Neural cell (in vitro differentiated cells): ENCODE results near the gene SCN2A.

Experiments used
- CTCF ChIP-seq: fragments of 450-650 bp; IDR thresholded peaks from 2 replicates; pipeline ENCODE4 v1.5.1; 2014; ENCODE audit warnings: antibody characterized with exemption, mild to moderate bottlenecking, moderate library complexity; ENCODE audit not compliant: poor library complexity, severe bottlenecking
- EP300 ChIP-seq: fragments of 450-650 bp; conservative IDR thresholded peaks from 2 replicates; pipeline ENCODE4 v1.6.1; 2014; ENCODE audit warnings: antibody characterized with exemption, mild to moderate bottlenecking, moderate library complexity; ENCODE audit not compliant: poor library complexity, severe bottlenecking
- EZH2 ChIP-seq: fragments of 200-600, 300-800 bp; shearing (Covaris generic), sonication (generic); IDR thresholded peaks from 2 replicates; pipeline ENCODE4 v1.6.1; 2014; ENCODE audit warnings: antibody characterized with exemption, low read length, borderline replicate concordance, mild to moderate bottlenecking; ENCODE audit not compliant: insufficient read depth, poor library complexity, severe bottlenecking
- POLR2AphosphoS5 ChIP-seq: IDR thresholded peaks from 2 replicates; pipeline ENCODE4 v1.6.1; 2012
- RAD21 ChIP-seq: fragments of 450-650 bp; conservative IDR thresholded peaks from 2 replicates; pipeline ENCODE4 v1.6.1; 2014; ENCODE audit warnings: antibody characterized with exemption, mild to moderate bottlenecking, moderate library complexity
- REST ChIP-seq: IDR thresholded peaks from 2 replicates; pipeline ENCODE4 v1.6.1; 2012; ENCODE audit warnings: borderline replicate concordance
- SMC3 ChIP-seq: fragments of 450-650 bp; conservative IDR thresholded peaks from 2 replicates; pipeline ENCODE4 v1.6.1; 2014; ENCODE audit warnings: antibody characterized with exemption, mild to moderate bottlenecking, moderate library complexity; ENCODE audit not compliant: poor library complexity
- TAF1 ChIP-seq: IDR thresholded peaks from 2 replicates; pipeline ENCODE4 v1.6.1; 2012; ENCODE audit warnings: low read depth

GRCh38 chr2:165311949-165312348 is 72.7 kb downstream of the SCN2A start:
- TF ChIP-seq CTCF (no peak), POLR2AphosphoS5 (peak; percentile 79), REST (no peak), RAD21 (no peak), EP300 (peak; percentile 92), SMC3 (no peak), TAF1 (no peak), EZH2 (no peak)
